ENCODE measurements around the gene LGMN.

GRCh38 chr14:92755495-92755894, 7.1 kb upstream of the LGMN start:
- TF ChIP-seq RAD21 (IDR thresholded peaks at IDR 0.05; ENCODE audit: low read length) (no peak), SIN3A (IDR thresholded peaks at IDR 0.05; ENCODE audit: borderline replicate concordance, low read depth, low read length) (no peak), EZH2phosphoT487 (IDR thresholded peaks at IDR 0.05; ENCODE audit: borderline replicate concordance, low read depth) (no peak), RFX5 (IDR thresholded peaks at IDR 0.05; ENCODE audit: low read length) (no peak), POLR2AphosphoS5 (IDR thresholded peaks at IDR 0.05; ENCODE audit: low read depth, low read length) (no peak), EP300 (IDR thresholded peaks at IDR 0.05; ENCODE audit: borderline replicate concordance in 1 of 2, low read depth in 1 of 2, low read length in 1 of 2) (no peak), TCF12 (IDR thresholded peaks at IDR 0.05) (no peak), CHD2 (IDR thresholded peaks at IDR 0.05; ENCODE audit: low read length, partially characterized antibody) (no peak), GATA2 (CRISPR knock-in tag; IDR thresholded peaks at IDR 0.05) (no peak), USF2 (IDR thresholded peaks at IDR 0.05; ENCODE audit: borderline replicate concordance, low read depth, low read length) (no peak), SMC3 (IDR thresholded peaks at IDR 0.05; ENCODE audit: low read depth, low read length) (no peak), REST (IDR thresholded peaks at IDR 0.05; ENCODE audit: low read depth, low read length) (no peak), FOXJ3 (CRISPR knock-in tag; IDR thresholded peaks at IDR 0.05) (no peak)
- TF ChIP-seq, protein P1, sequence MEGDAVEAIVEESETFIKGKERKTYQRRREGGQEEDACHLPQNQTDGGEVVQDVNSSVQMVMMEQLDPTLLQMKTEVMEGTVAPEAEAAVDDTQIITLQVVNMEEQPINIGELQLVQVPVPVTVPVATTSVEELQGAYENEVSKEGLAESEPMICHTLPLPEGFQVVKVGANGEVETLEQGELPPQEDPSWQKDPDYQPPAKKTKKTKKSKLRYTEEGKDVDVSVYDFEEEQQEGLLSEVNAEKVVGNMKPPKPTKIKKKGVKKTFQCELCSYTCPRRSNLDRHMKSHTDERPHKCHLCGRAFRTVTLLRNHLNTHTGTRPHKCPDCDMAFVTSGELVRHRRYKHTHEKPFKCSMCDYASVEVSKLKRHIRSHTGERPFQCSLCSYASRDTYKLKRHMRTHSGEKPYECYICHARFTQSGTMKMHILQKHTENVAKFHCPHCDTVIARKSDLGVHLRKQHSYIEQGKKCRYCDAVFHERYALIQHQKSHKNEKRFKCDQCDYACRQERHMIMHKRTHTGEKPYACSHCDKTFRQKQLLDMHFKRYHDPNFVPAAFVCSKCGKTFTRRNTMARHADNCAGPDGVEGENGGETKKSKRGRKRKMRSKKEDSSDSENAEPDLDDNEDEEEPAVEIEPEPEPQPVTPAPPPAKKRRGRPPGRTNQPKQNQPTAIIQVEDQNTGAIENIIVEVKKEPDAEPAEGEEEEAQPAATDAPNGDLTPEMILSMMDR (IDR thresholded peaks at IDR 0.05): no peak
